ENCODE results near the gene UBAP1L. TPM values are rescaled to one million over a fixed set of nuclear protein-coding genes. Genes with fewer than 3 reads are reported as not detected.

UBAP1L gene
- total RNA-seq, 1 donor = 2.5 TPM

- Histone ChIP-seq H3K4me3 (ENCODE audit: low read length) (no peak overlapping the region), H3K4me1 (ENCODE audit: insufficient read depth, low read length) (no peaks in the 10 kb centered on the region), H3K9me3 (ENCODE audit: low read depth, low read length) (no peaks in the 10 kb centered on the region), H3K27me3 (ENCODE audit: insufficient read depth, low read length) (peaks cover 37% of the 10 kb centered on the region)
These were observed 46.6 kb downstream of the UBAP1L start for GRCh38 chr15:65068403-65068788.

GRCh38 chr15:65067645-65068402 lies 47.2 kb downstream of the UBAP1L start, which contains the start of gene RASL12:
TSS of gene RASL12 (minus strand) at chr15:65067991. CDS start at chr15:65067835, 156 bp downstream.
- Histone ChIP-seq H3K4me3 (ENCODE audit: low read length) (no peak within 1 kb of the TSS), H3K27me3 (ENCODE audit: insufficient read depth, low read length) (peaks cover 37% of the 10 kb centered on the region), H3K4me1 (ENCODE audit: insufficient read depth, low read length) (no peaks in the 10 kb centered on the region), H3K9me3 (ENCODE audit: low read depth, low read length) (no peaks in the 10 kb centered on the region)

- no peaks in the 10 kb centered on the region for H3K4me1 ChIP-seq (ENCODE audit: insufficient read depth, low read length)
- peaks cover 37% of the 10 kb centered on the region for H3K27me3 ChIP-seq (ENCODE audit: insufficient read depth, low read length)
- H3K4me3 ChIP-seq (ENCODE audit: low read length) = no peak overlapping the region
- H3K9me3 ChIP-seq (ENCODE audit: low read depth, low read length) = no peaks in the 10 kb centered on the region
These were observed 47.7 kb downstream of the UBAP1L start for GRCh38 chr15:65067317-65067644.

- H3K4me3 ChIP-seq (ENCODE audit: low read length) = no peak overlapping the region
- H3K27me3 ChIP-seq (ENCODE audit: insufficient read depth, low read length) = peaks cover 37% of the 10 kb centered on the region
- no peaks in the 10 kb centered on the region for H3K9me3 ChIP-seq (ENCODE audit: low read depth, low read length)
- no peaks in the 10 kb centered on the region for H3K4me1 ChIP-seq (ENCODE audit: insufficient read depth, low read length)
These were observed 48.2 kb downstream of the UBAP1L start for GRCh38 chr15:65066635-65067316.

- no peak overlapping the region for H3K4me3 ChIP-seq (ENCODE audit: low read length)
- H3K27me3 ChIP-seq (ENCODE audit: insufficient read depth, low read length) = peaks cover 37% of the 10 kb centered on the region
- no peaks in the 10 kb centered on the region for H3K4me1 ChIP-seq (ENCODE audit: insufficient read depth, low read length)
- H3K9me3 ChIP-seq (ENCODE audit: low read depth, low read length) = no peaks in the 10 kb centered on the region
These were observed 48.9 kb downstream of the UBAP1L start for GRCh38 chr15:65066001-65066634.

- no peaks in the 10 kb centered on the region for H3K4me1 ChIP-seq (ENCODE audit: insufficient read depth, low read length)
- peaks cover 26% of the 10 kb centered on the region for H3K27me3 ChIP-seq (ENCODE audit: insufficient read depth, low read length)
- no peaks in the 10 kb centered on the region for H3K9me3 ChIP-seq (ENCODE audit: low read depth, low read length)
- no peak overlapping the region for H3K4me3 ChIP-seq (ENCODE audit: low read length)
These were observed 52.3 kb downstream of the UBAP1L start for GRCh38 chr15:65062726-65063125.

DNA sequence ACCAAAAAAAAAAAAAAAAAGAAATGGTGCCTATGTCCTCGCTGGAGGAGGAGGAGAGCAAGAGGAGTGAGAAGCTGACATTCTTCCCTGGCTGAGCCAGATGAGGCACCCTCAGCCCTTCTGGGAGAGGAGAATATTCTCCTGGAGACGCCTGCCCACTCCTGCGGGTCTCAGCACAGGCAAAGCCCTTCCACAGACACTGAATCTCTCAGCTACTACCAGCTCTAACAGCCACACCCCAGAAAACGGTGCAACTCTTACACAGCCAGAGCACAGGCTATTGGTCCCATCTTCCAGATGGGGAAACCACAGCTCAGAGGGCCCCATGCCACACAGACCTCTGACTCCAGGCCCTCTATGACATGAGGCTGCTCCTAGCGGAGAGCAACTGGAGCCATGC lies 52.9 kb downstream of the UBAP1L start:
- Histone ChIP-seq H3K9me3 (ENCODE audit: low read depth, low read length) (no peaks in the 10 kb centered on the region), H3K27me3 (ENCODE audit: insufficient read depth, low read length) (peaks cover 22% of the 10 kb centered on the region), H3K4me3 (ENCODE audit: low read length) (no peak overlapping the region), H3K4me1 (ENCODE audit: insufficient read depth, low read length) (no peaks in the 10 kb centered on the region)

DNA sequence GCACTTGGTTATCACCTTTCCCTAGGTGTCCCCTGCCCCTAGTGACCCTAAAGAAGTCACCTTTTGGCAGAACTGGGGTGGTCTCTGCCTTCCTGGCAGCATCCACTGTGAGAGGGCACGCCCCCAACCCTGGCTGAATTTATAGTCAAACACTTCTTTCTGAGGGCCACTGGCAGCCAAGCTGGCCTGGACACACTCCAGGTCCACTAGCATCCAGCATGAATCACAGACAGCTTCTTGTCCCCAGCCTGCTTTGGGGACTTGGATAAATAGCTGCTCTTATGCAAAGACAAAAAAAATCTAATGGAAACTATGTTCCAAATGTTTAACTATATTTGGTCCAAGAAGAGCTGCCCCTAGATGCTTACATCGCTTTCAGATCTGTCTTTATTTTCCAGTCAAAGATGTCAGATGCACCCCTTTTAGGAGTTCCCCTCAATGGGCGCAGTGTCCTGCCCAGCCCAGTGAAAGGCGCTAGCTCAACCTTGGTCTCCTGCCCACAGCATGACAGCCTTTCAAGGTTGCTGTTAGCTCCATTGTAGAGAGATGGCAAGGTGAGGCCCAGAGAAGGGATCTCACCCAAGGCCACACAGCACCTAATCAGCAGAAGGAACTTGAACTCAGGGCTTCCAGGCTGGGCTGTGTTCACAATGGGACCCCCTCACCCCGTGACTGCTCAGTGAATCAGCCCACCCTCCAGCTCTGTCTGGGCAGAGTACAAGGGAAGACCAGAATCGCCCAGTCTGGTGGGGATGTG lies 54.2 kb downstream of the UBAP1L start:
- Histone ChIP-seq H3K4me3 (ENCODE audit: low read length) (no peak overlapping the region), H3K9me3 (ENCODE audit: low read depth, low read length) (no peaks in the 10 kb centered on the region), H3K27me3 (ENCODE audit: insufficient read depth, low read length) (peaks cover 10% of the 10 kb centered on the region), H3K4me1 (ENCODE audit: insufficient read depth, low read length) (no peaks in the 10 kb centered on the region)

DNA sequence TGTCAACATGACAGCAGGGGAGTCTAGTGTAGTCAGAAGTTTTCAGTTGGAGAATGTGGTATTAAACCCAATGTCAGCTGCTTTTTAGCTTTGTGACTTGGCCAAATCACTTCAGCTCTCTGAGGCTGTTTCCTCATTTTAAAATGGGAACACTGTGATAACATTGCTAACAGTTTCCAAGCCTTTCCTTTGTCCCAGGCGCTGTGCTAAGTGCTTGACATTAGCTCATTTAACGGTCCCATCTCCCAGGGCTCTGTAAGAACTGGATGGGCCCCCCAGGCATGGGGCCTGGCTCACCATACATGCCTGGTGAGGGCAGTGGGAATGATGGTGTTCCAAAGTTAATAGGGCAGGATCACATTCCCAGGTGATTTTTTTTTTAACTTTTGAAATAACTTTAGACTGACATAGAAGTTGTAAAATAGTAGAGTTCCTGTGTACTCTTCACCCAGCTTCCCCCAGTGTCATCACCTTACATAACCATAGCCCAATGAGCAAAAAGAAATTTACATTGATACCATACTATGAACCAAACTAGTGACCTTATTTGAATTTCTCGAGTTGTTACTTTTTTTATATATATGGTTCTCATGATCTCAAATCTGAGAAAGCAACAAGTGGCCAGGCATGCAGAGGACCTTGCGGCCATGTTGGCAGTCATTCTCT lies 54.9 kb downstream of the UBAP1L start:
- Histone ChIP-seq H3K4me1 (ENCODE audit: insufficient read depth, low read length) (no peaks in the 10 kb centered on the region), H3K9me3 (ENCODE audit: low read depth, low read length) (no peaks in the 10 kb centered on the region), H3K4me3 (ENCODE audit: low read length) (no peak overlapping the region), H3K27me3 (ENCODE audit: insufficient read depth, low read length) (peaks cover 2% of the 10 kb centered on the region)

- Histone ChIP-seq H3K9me3 (ENCODE audit: low read depth, low read length) (no peaks in the 10 kb centered on the region), H3K4me1 (ENCODE audit: insufficient read depth, low read length) (no peaks in the 10 kb centered on the region), H3K27me3 (ENCODE audit: insufficient read depth, low read length) (no peaks in the 10 kb centered on the region), H3K4me3 (ENCODE audit: low read length) (no peak overlapping the region)
These were observed 55.6 kb downstream of the UBAP1L start for GRCh38 chr15:65059369-65059750.

DNA sequence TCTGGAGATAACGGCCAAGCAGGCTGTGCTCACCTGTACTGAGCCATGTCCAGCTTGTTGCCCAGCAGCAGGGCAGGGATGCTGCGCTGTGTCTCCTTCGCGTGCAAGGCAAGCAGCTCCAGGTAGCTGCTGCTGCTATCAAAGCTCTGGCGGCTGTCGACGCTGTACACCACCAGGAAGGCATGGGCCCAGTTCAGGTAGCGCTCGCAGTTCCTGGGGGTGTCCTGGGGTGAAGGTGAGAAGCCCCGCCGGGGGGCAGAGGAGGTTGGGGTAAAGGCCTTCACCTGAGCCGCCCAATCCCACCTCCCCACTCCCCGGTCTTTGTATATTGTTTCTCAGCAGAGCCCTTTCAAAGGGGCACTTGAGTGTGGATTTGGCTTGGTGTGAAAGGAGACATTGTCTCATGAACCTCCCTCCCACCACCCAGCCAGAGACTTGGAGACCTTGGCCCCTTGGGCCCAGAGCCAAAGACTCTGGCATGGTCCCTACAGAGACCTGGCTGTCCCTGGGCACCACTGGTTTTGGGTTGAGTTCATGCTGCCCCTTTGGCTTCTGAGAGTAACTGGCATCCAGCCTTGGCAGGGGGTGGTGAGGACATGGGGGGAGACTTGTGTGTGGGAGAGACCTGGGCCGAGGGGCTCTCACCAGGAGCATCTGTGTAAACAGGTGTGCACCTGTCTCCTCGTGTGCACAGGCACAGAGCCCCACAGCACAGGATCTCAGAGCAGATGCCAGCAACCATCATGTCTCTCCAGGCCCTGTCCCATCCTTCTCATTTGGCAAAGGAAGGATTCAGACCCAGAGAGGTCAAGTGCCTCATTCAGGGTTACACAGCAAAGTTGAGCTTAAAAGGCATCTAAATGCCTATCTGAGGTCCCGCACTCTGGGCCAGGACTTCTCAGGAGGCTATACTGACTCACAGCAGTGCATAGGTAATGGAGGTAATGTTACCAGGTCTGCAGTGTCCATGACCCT lies 56.3 kb downstream of the UBAP1L start:
- Histone ChIP-seq H3K27me3 (ENCODE audit: insufficient read depth, low read length) (no peaks in the 10 kb centered on the region), H3K4me1 (ENCODE audit: insufficient read depth, low read length) (no peaks in the 10 kb centered on the region), H3K9me3 (ENCODE audit: low read depth, low read length) (no peaks in the 10 kb centered on the region), H3K4me3 (ENCODE audit: low read length) (no peak overlapping the region)

GRCh38 chr15:65057549-65057940 lies 57.5 kb downstream of the UBAP1L start:
- H3K4me3 ChIP-seq (ENCODE audit: low read length) = no peak overlapping the region
- H3K27me3 ChIP-seq (ENCODE audit: insufficient read depth, low read length) = no peaks in the 10 kb centered on the region
- H3K9me3 ChIP-seq (ENCODE audit: low read depth, low read length) = no peaks in the 10 kb centered on the region
- no peaks in the 10 kb centered on the region for H3K4me1 ChIP-seq (ENCODE audit: insufficient read depth, low read length)

GRCh38 chr15:65056868-65057548 lies 58.0 kb downstream of the UBAP1L start:
- Histone ChIP-seq H3K27me3 (ENCODE audit: insufficient read depth, low read length) (no peaks in the 10 kb centered on the region), H3K4me3 (ENCODE audit: low read length) (no peak overlapping the region), H3K4me1 (ENCODE audit: insufficient read depth, low read length) (no peaks in the 10 kb centered on the region), H3K9me3 (ENCODE audit: low read depth, low read length) (no peaks in the 10 kb centered on the region)

Data from mononuclear cell (primary cell).